Pancreas (tissue), 10 donors: ENCODE results near the gene GABBR2. TPM values are rescaled to one million over a fixed set of nuclear protein-coding genes. Genes with fewer than 3 reads are reported as not detected.
A peak's percentile ranks its signal among the peaks of the same experiment; 100 is the strongest.

Source experiments
- ATAC-seq, 4 donors: fragments of 200-7000 bp; cut with Tn5 transposase; one replicate each; pipeline versions ENCODE4 v1.8.0 to v1.9.1; 2020; ENCODE audit warnings: mild to moderate bottlenecking in 4 of 4, moderate library complexity in 4 of 4
- DNase-seq, 6 donors: peaks; one replicate each; pipeline ENCODE4 v3.0.0-alpha.2; 2020
- FAIRE-seq: peaks from 2 replicates; lab custom pipeline; 2012; peaks lifted over from hg19 to GRCh38; lab: Jason Lieb, UNC
- H3K27ac ChIP-seq, 4 donors: fragments of 200-600 bp; sonication (generic); 1 replicate in 3 of 4; 2 replicates in 1 of 4; pipeline versions ENCODE4 v1.5.0 to v1.8.0; 2020
- H3K27me3 ChIP-seq, 4 donors: fragments of 200-600 bp; one replicate each; pipeline ENCODE4 v1.8.0; 2021
- H3K36me3 ChIP-seq, 3 donors: fragments of 200-600 bp; sonication (generic) in 1 of 3; one replicate each; pipeline versions ENCODE4 v1.5.0 to v1.8.0; 2020 to 2021
- H3K4me1 ChIP-seq, 3 donors: fragments of 200-600 bp; one replicate each; pipeline ENCODE4 v1.8.0; 2021
- H3K4me3 ChIP-seq, 4 donors: fragments of 200-600 bp; sonication (generic) in 2 of 4; one replicate each; pipeline versions ENCODE4 v1.5.0 to v1.8.0; 2020 to 2021
- H3K9me3 ChIP-seq, 4 donors: fragments of 200-600 bp; one replicate each; pipeline ENCODE4 v1.8.0; 2021
- WGBS, 2 donors: extraction: QIAGEN DNeasy Blood & Tissue Kit; methylation state at CpG; one replicate each; pipeline ENCODE4 v1.1.7; 2013; 5-methylcytosine and 5-hydroxymethylcytosine counted together
- intact Hi-C, 3 donors: fragments of 100-400 bp; cut with DNase I; formaldehyde crosslinking; loops; one replicate each; pipeline versions ENCODE4 v1.11.1 to v1.14.2; 2022
- polyA plus RNA-seq, 2 donors: library from polyadenylated mRNA; stranded (reverse); fragments of 200-250 nt; gene quantifications; one replicate each; pipeline ENCODE4 v1.2.3, GENCODE V29; 2013
- total RNA-seq, 6 donors: library from RNA; stranded (reverse); fragmentation: NEBNext Ultra II Directional in 4 of 6; extraction: Animal tissue kit (Norgen Biotek cat#: 25700) in 4 of 6; gene quantifications; one replicate each; pipeline versions ENCODE4 v1.2.1 to v1.2.4, GENCODE V29; 2021 to 2023
- TF ChIP-seq, protein P1 (sequence below), 4 donors: fragments of 200-600 bp; sonication (generic) in 3 of 4; IDR thresholded peaks; one replicate each; pipeline versions ENCODE4 v1.5.0 to v1.8.0; 2021; ENCODE audit warnings: antibody characterized with exemption in 4 of 4
- donor health status: healthy with polysubstance abuse.
- donor health status: DM: no; HTN: no; CAD: no; lungs with moderate emphysema.
- donor health status: DM: no; HTN: no; CAD: no.
- donor health status: control.
- donor health status: control.
- donor health status: Bipolar disorder and iron deficiency.
- donor health status: DM: yes; HTN: yes; CAD: no.
- donor health status: DM: no; HTN: no; CAD: no.
- donor health status: DM: no; HTN: no; CAD: no.
- donor health status: DM: yes; HTN: yes; CAD: no.

Gene GABBR2
- total and polyA plus RNA-seq, 8 donors, result 0.04 to 0.14 (median 0.07) TPM; not detected in 4

DNA sequence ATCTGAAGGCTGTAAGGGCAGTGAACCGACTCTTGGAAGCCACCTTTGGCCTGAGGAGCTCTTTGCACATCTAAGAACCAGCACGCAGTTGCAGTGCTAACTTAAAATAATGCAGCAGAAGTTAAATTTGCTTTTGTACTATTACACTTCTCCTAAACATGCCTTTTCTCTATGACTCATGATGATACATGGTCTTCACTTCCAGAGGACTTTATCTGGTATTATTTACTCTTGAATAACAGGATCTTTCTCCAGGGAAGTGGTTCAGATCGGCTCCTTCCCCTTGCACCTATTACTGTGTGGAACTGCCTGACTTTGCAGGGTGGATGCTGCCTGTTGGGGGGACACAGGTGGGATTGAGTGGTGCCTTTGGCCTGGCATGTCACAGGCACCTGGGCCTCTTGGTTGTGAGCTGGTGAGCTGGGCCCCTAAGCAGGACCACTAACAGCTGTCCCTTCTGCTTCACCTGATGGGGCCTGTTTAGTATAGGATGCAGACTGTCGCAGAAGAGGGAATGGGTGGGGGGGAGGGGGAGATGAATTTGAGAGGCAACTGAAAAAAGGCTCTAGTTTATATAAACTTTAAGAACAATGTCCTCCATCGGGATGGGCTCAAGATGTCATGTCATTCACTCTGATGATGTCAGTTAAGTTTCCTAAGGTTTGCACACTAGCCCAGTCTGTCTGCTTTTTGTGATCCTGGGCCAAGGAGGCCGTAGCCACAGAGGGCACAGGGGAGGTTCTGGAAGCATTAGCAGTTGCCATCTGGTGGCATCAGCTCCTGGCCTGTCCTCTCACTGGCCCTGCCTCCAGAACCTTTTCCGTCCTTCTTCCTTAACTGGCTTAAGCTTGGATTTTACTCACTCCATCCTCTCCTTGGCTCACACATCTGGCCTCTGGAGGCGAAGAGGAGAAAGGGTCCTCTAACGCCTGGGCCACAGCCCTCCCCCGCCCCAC, 33.9 kb upstream of the GABBR2 start:
- 78 to 92% methylated on average over 9 to 10 of the region's 10 CpGs for WGBS, 2 donors
- Histone ChIP-seq H3K9me3 (no peaks in the 10 kb centered on the region), H3K36me3 (no peaks in the 10 kb centered on the region), H3K4me3 (no peak overlapping the region), H3K27me3 (no peaks in the 10 kb centered on the region), H3K27ac (no peak overlapping the region), H3K4me1 (no peaks in the 10 kb centered on the region)
- TF ChIP-seq, protein P1, sequence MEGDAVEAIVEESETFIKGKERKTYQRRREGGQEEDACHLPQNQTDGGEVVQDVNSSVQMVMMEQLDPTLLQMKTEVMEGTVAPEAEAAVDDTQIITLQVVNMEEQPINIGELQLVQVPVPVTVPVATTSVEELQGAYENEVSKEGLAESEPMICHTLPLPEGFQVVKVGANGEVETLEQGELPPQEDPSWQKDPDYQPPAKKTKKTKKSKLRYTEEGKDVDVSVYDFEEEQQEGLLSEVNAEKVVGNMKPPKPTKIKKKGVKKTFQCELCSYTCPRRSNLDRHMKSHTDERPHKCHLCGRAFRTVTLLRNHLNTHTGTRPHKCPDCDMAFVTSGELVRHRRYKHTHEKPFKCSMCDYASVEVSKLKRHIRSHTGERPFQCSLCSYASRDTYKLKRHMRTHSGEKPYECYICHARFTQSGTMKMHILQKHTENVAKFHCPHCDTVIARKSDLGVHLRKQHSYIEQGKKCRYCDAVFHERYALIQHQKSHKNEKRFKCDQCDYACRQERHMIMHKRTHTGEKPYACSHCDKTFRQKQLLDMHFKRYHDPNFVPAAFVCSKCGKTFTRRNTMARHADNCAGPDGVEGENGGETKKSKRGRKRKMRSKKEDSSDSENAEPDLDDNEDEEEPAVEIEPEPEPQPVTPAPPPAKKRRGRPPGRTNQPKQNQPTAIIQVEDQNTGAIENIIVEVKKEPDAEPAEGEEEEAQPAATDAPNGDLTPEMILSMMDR (IDR thresholded peaks at IDR 0.05), result no peak
- intact Hi-C loops, result no loop called here
- no peak for DNase-seq
- ATAC-seq, result no peak
- no peak for FAIRE-seq

DNA sequence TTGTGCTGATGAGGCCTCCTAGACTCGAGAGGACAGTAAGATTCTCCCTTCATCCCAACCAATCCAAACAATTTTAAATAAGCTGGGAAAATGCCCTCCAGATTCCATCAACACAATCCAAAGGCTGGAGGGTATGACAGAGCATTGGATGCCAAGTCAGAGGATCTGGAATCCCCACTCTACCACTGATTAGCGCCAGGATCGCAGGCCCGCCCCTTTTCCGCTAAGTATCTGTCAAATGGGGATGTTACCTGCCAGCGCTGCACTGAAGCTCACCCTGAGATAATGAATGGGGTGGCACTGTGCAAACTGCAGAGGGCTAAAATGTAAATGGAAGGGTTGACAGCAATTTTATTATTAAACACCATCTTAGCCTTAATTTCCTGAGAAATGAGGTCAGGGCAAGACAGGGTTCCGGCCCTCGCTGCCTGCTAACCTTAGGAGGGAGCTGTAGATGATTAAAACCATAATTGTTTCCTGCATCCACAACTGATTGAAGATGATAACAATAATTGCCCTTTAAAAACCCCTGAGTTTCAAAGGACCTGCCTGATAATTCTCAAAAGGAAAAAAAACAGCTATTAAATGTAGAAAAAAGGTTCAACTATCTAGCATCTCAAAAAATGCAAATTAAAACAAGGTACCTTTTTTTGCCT, 31.6 kb upstream of the GABBR2 start:
- TF ChIP-seq, protein P1 (IDR thresholded peaks at IDR 0.05), result no peak
- Histone ChIP-seq H3K27ac (no peak overlapping the region), H3K27me3 (no peaks in the 10 kb centered on the region), H3K36me3 (peaks cover 0 to 5% (median 3%) of the 10 kb centered on the region in 3 donors), H3K4me1 (no peaks in the 10 kb centered on the region), H3K9me3 (no peaks in the 10 kb centered on the region), H3K4me3 (no peak overlapping the region)
- intact Hi-C loops, result no loop called here
- ATAC-seq (no peak), DNase-seq (no peak), FAIRE-seq (no peak)
- WGBS, 2 donors, result 93% methylated on average over 8 of the region's 8 CpGs

DNA sequence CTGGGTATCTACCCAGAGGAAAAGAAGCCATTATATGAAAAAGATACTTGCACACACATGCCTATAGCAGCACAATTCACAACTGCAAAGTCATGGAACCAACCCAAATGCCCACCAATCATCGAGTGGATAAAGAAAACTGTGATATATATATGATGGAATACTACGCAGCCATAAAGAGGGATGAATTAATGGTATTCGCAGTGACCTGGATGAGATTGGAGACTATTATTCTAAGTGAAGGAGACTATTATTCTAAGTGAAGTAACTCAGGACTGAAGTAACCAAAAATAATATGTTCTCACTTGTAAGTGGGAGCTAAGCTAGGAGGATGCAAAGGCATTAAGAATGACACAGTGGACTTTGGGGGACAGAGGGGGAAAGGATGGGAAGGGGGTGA, 30.0 kb upstream of the GABBR2 start:
- H3K4me3 ChIP-seq, result no peak overlapping the region
- no peak for ATAC-seq
- intact Hi-C loops, result no loop called here
- peaks cover 0 to 5% (median 3%) of the 10 kb centered on the region in 3 donors for H3K36me3 ChIP-seq
- 98% methylated on average over 3 of the region's 3 CpGs for WGBS, 2 donors
- DNase-seq, result no peak
- no peaks in the 10 kb centered on the region for H3K9me3 ChIP-seq
- H3K27me3 ChIP-seq, result no peaks in the 10 kb centered on the region
- H3K4me1 ChIP-seq, result no peaks in the 10 kb centered on the region
- H3K27ac ChIP-seq, result no peak overlapping the region
- TF ChIP-seq, protein P1 (IDR thresholded peaks at IDR 0.05), result no peak
- no peak for FAIRE-seq

DNA sequence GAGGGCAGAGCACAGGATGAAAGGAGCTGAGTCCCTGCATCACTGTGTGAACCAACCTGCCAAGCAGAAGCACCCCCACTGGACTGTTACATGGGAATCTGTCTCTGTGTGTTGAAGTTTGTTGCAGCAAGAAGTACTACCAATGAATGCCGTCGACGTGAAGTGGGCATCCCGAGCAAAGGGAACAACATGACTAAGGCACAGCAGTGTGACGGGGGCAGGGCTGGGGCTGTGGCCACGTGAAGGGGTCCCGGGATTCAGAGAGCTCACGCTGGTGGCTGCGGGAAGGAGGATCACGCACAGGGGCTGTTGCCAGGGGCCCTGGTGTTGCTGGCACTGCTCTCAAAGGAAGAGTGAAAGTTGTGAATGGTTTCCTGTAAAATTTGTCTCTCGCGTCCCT, 27.5 kb upstream of the GABBR2 start:
- Histone ChIP-seq H3K9me3 (no peaks in the 10 kb centered on the region), H3K4me1 (no peaks in the 10 kb centered on the region), H3K36me3 (peaks cover 0 to 5% (median 3%) of the 10 kb centered on the region in 3 donors), H3K4me3 (no peak overlapping the region), H3K27ac (no peak overlapping the region), H3K27me3 (no peaks in the 10 kb centered on the region)
- DNase-seq, result no peak
- TF ChIP-seq, protein P1 (IDR thresholded peaks at IDR 0.05), result no peak
- 69 to 75% methylated on average over 12 of the region's 12 CpGs for WGBS, 2 donors
- ATAC-seq, result peak in 1 of 4 donors; percentile 23
- no peak for FAIRE-seq
- intact Hi-C loops, result no loop called here
